HepG2 (cell line): ENCODE measurements around the gene TMEM185B. TPM values are rescaled to one million over a fixed set of nuclear protein-coding genes. Genes with fewer than 3 reads are reported as not detected.

Source experiments
- GMEB1 ChIP-seq: sonication (generic); formaldehyde crosslinking; IDR thresholded peaks from 2 replicates; pipeline ENCODE4 v1.5.1; 2020; ENCODE audit warnings: missing genetic modification reagents, mild to moderate bottlenecking, borderline replicate concordance
- GPBP1L1 ChIP-seq: sonication (generic); formaldehyde crosslinking; IDR thresholded peaks from 2 replicates; pipeline ENCODE4 v1.5.0; 2020; ENCODE audit warnings: mild to moderate bottlenecking, missing genetic modification reagents
- HMGXB3 ChIP-seq: sonication (generic); formaldehyde crosslinking; IDR thresholded peaks from 2 replicates; pipeline ENCODE4 v1.4.0; 2020; ENCODE audit warnings: missing genetic modification reagents, borderline replicate concordance
- KLF9 ChIP-seq: IDR thresholded peaks from 2 replicates; pipeline ENCODE4 v1.6.1; 2016; ENCODE audit warnings: low read depth
- MEIS2 ChIP-seq: sonication (generic); formaldehyde crosslinking; IDR thresholded peaks from 2 replicates; pipeline ENCODE4 v1.9.0; 2021; ENCODE audit warnings: mild to moderate bottlenecking, missing genetic modification reagents
- REXO4 ChIP-seq: sonication (generic); formaldehyde crosslinking; IDR thresholded peaks from 2 replicates; pipeline ENCODE4 v1.8.0; 2022; ENCODE audit warnings: missing genetic modification reagents, mild to moderate bottlenecking, borderline replicate concordance
- TARDBP ChIP-seq: sonication (generic); formaldehyde crosslinking; IDR thresholded peaks from 2 replicates; pipeline ENCODE4 v1.8.0; 2022; ENCODE audit warnings: mild to moderate bottlenecking, missing genetic modification reagents
- YEATS2 ChIP-seq: sonication (generic); formaldehyde crosslinking; IDR thresholded peaks from 2 replicates; pipeline ENCODE4 v1.4.0; 2020; ENCODE audit warnings: missing genetic modification reagents, borderline replicate concordance
- ZNF138 ChIP-seq: sonication (generic); formaldehyde crosslinking; IDR thresholded peaks from 2 replicates; pipeline ENCODE4 v1.5.0; 2020; ENCODE audit warnings: mild to moderate bottlenecking, low read depth, missing genetic modification reagents
- ZNF646 ChIP-seq: sonication (generic); formaldehyde crosslinking; IDR thresholded peaks from 2 replicates; pipeline ENCODE4 v1.9.0; 2021; ENCODE audit warnings: mild to moderate bottlenecking, missing genetic modification reagents
- ZNF7 ChIP-seq: IDR thresholded peaks from 2 replicates; pipeline ENCODE4 v1.6.1; 2016; ENCODE audit warnings: missing biosample characterization, missing genetic modification reagents
- ZNF879 ChIP-seq: sonication (generic); formaldehyde crosslinking; IDR thresholded peaks from 2 replicates; pipeline ENCODE4 v1.8.1; 2023; ENCODE audit warnings: missing genetic modification reagents
- ZNF891 ChIP-seq: sonication (generic); formaldehyde crosslinking; IDR thresholded peaks from 2 replicates; pipeline ENCODE4 v1.5.0; 2020; ENCODE audit warnings: mild to moderate bottlenecking, missing genetic modification reagents
- ZSCAN21 ChIP-seq: sonication (generic); formaldehyde crosslinking; IDR thresholded peaks from 2 replicates; pipeline ENCODE4 v1.8.0; 2022; ENCODE audit warnings: mild to moderate bottlenecking, missing genetic modification reagents, moderate library complexity, borderline replicate concordance
- polyA plus RNA-seq, 8 experiments: library from polyadenylated mRNA; depleted of rRNA in 3 of 8; stranded (reverse) in 7 of 8; unstranded in 1 of 8; fragments of >200 nt; fragmentation: Illumina TruSeq in 4 of 8; extraction: Trizol in 4 of 8; gene quantifications; 2 replicates each; pipeline versions ENCODE4 v1.2.1 to v1.2.3, GENCODE V29; 2011 to 2016; ENCODE audit warnings: low read depth in 4 of 8, missing spikeins in 1 of 8, mixed read lengths in 1 of 8; ENCODE audit not compliant: insufficient read depth in 1 of 8
- total RNA-seq, 5 experiments: library from RNA; depleted of rRNA; stranded (reverse); fragments of >200 nt; fragmentation: Illumina TruSeq; extraction: Trizol; gene quantifications; 2 replicates each; pipeline ENCODE4 v1.2.3, GENCODE V29; 2016; ENCODE audit warnings: low read depth in 1 of 5

The TMEM185B gene
- total and polyA plus RNA-seq, 2 of the 13 experiments (the other 11 are each of a cell fraction or from before 2014, with no cell fraction given) = 5.6 to 7.0 TPM

- no peak for TF ChIP-seq HMGXB3 (CRISPR knock-in tag)
- no peak for TF ChIP-seq MEIS2 (CRISPR knock-in tag)
- no peak for TF ChIP-seq ZNF646 (CRISPR knock-in tag)
- TF ChIP-seq ZNF879 (CRISPR knock-in tag) = no peak
- TF ChIP-seq TARDBP (CRISPR knock-in tag) = no peak
- peak; percentile 69; the same call in 1 of the 2 replicates for TF ChIP-seq ZNF891
- peak; percentile 58; the same call in 1 of the 2 replicates for TF ChIP-seq ZSCAN21 (CRISPR knock-in tag)
- no peak for TF ChIP-seq REXO4
- peak; percentile 39; the same call in 1 of the 2 replicates for TF ChIP-seq YEATS2
- TF ChIP-seq ZNF138 (CRISPR knock-in tag) = no peak
- TF ChIP-seq GPBP1L1 (CRISPR knock-in tag) = no peak
- TF ChIP-seq KLF9 (CRISPR knock-in tag) = no peak
- TF ChIP-seq GMEB1 = no peak
- no peak for TF ChIP-seq ZNF7
Observed at GRCh38 chr2:120223034-120223912, at the start of gene TMEM185B (continued).
